ENCODE data around the gene DTNA.

DTNA gene

GRCh38 chr18:34866739-34867138 is 156.6 kb downstream of the DTNA start:
- Histone ChIP-seq H3K27me3 (ENCODE audit: low read depth) (0 out of 2 replicates have a peak, but pooled peaks cover 2% of the 10 kb centered on the region), H3K4me3 (no peak overlapping the region), H3K4me1 (no peaks in the 10 kb centered on the region), H3K9me3 (no peaks in the 10 kb centered on the region), H3K36me3 (replicated peaks) (no peaks in the 10 kb centered on the region)
- DNase-seq (ENCODE audit: low spot score in 2 of 2) = no peak
- in situ Hi-C loops (cut with MboI; ENCODE audit: low sequenced_read_pairs) = no loop called here

DNA sequence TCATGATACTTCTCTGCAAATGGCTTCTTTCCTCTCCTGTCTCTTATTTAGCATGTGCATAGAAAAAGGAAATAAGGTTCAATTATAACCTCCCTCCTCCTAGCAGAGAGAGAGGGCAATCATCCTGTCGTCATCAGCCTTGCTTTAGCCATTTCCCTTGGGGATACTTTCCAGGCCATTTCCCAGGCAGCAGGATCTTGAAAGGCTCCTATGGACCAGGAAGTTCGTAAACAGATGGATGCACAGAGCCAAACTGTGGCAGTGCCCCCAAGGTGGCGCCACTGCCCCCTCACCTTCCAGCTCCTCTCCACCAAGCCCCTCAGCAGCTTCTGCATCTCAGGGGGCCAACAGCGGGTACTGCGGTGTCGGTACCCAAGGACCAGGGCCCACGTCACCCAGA is 157.4 kb downstream of the DTNA start:
- H3K27me3 ChIP-seq (ENCODE audit: low read depth) = 0 out of 2 replicates have a peak, but pooled peaks cover 2% of the 10 kb centered on the region
- no peaks in the 10 kb centered on the region for H3K4me1 ChIP-seq
- peak in 1 of 2 experiments; percentile 40 for DNase-seq (ENCODE audit: low spot score in 2 of 2)
- H3K36me3 ChIP-seq (replicated peaks) = no peaks in the 10 kb centered on the region
- in situ Hi-C loops (cut with MboI; ENCODE audit: low sequenced_read_pairs) = no loop called here
- H3K4me3 ChIP-seq = no peak overlapping the region
- H3K9me3 ChIP-seq = no peaks in the 10 kb centered on the region

- Histone ChIP-seq H3K36me3 (replicated peaks) (no peaks in the 10 kb centered on the region), H3K27me3 (ENCODE audit: low read depth) (peaks cover 5% of the 10 kb centered on the region; the same call in 1 of the 2 replicates), H3K9me3 (no peaks in the 10 kb centered on the region), H3K4me3 (no peak overlapping the region), H3K4me1 (no peaks in the 10 kb centered on the region)
- in situ Hi-C loops (cut with MboI; ENCODE audit: low sequenced_read_pairs) = no loop called here
- no peak for DNase-seq (ENCODE audit: low spot score in 2 of 2)
These were observed 160.6 kb downstream of the DTNA start for GRCh38 chr18:34870555-34871310.

DNA sequence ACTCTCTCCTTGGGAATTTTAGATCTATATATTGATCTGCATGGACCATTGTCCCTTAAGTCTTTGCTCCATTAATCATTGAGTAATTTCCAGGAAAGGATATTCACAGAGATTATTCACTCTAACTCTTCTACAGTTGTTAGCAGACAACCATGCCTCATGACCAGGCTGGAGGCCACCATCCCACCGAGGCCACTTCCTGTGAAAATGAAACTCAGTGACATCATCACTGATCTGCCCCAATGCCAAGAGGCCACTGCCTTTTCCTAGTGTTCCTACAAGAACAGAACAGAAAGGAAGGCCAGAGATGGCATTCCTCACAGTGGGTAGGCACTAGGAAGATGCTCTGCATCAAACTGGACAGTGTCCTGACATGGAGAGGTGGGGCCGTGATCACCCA is 161.3 kb downstream of the DTNA start:
- H3K36me3 ChIP-seq (replicated peaks) = no peaks in the 10 kb centered on the region
- in situ Hi-C loops (cut with MboI; ENCODE audit: low sequenced_read_pairs) = no loop called here

DNA sequence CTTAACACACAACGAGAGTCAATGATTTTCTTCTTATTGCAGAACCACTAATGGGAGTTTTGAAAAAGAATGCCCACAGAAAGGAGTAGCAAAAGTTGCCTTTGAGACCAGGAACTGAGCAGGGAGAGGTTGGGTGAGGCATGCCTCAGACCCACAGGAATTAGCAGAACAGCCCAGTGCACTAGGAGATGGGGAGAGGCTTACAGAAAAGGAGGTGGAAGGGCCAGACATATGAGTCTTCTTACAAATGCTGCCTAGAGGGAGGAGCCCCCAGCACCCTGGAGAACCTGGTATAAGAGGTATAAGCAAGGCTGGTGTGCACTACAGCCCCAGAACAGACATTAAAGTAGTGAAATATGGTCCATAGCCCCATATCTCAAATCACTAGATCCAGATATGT is 162.0 kb downstream of the DTNA start:
- Histone ChIP-seq H3K4me1 (no peaks in the 10 kb centered on the region), H3K36me3 (replicated peaks) (no peaks in the 10 kb centered on the region), H3K27me3 (ENCODE audit: low read depth) (peaks cover 5% of the 10 kb centered on the region; the same call in 1 of the 2 replicates), H3K9me3 (no peaks in the 10 kb centered on the region), H3K4me3 (no peak overlapping the region)
- DNase-seq (ENCODE audit: low spot score in 2 of 2) = no peak
- in situ Hi-C loops (cut with MboI; ENCODE audit: low sequenced_read_pairs) = no loop called here

More for the DNA sequence above, 161.3 kb downstream of the DTNA start:
- H3K27me3 ChIP-seq (ENCODE audit: low read depth) = peaks cover 5% of the 10 kb centered on the region; the same call in 1 of the 2 replicates
- no peaks in the 10 kb centered on the region for H3K4me1 ChIP-seq
- no peak overlapping the region for H3K4me3 ChIP-seq
- no peak for DNase-seq (ENCODE audit: low spot score in 2 of 2)
- no peaks in the 10 kb centered on the region for H3K9me3 ChIP-seq

GRCh38 chr18:34873986-34874580 is 164.0 kb downstream of the DTNA start:
- DNase-seq (ENCODE audit: low spot score in 2 of 2) = no peak
- no peaks in the 10 kb centered on the region for H3K36me3 ChIP-seq (replicated peaks)
- H3K4me1 ChIP-seq = no peaks in the 10 kb centered on the region
- H3K4me3 ChIP-seq = no peak overlapping the region
- in situ Hi-C loops (cut with MboI; ENCODE audit: low sequenced_read_pairs) = no loop called here
- H3K27me3 ChIP-seq (ENCODE audit: low read depth) = peaks cover 2% of the 10 kb centered on the region; the same call in 1 of the 2 replicates
- H3K9me3 ChIP-seq = no peaks in the 10 kb centered on the region

DNA sequence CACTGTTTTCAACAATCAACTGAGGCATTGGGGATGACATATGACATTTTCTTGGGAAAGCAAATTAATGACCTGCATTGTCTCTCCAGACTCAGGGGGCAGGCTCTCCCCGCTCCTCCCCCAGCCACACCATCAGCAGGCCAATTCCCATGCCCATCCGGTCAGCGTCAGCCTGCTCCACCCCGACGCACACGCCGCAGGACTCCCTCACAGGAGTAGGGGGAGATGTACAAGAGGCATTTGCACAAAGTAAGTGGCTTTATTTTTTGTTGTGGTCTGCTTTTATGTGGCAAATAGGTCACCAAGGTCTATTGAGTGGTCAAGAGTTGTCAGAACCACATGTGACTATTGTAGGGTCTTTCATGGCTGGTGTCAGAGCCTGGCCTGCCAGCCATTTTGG is 165.1 kb downstream of the DTNA start:
- H3K4me1 ChIP-seq = no peaks in the 10 kb centered on the region
- no peaks in the 10 kb centered on the region for H3K9me3 ChIP-seq
- peaks cover 6% of the 10 kb centered on the region; the same call in 1 of the 2 replicates for H3K27me3 ChIP-seq (ENCODE audit: low read depth)
- DNase-seq (ENCODE audit: low spot score in 2 of 2) = no peak
- in situ Hi-C loops (cut with MboI; ENCODE audit: low sequenced_read_pairs) = no loop called here
- no peak overlapping the region for H3K4me3 ChIP-seq
- H3K36me3 ChIP-seq (replicated peaks) = no peaks in the 10 kb centered on the region

GRCh38 chr18:34880403-34880802 is 170.3 kb downstream of the DTNA start:
- Histone ChIP-seq H3K4me3 (no peak overlapping the region), H3K4me1 (no peaks in the 10 kb centered on the region), H3K36me3 (replicated peaks) (no peaks in the 10 kb centered on the region), H3K9me3 (no peaks in the 10 kb centered on the region), H3K27me3 (ENCODE audit: low read depth) (peaks cover 4% of the 10 kb centered on the region; the same call in 1 of the 2 replicates)
- no peak for DNase-seq (ENCODE audit: low spot score in 2 of 2)
- in situ Hi-C loops (cut with MboI; ENCODE audit: low sequenced_read_pairs) = no loop called here

- H3K36me3 ChIP-seq (replicated peaks) = no peaks in the 10 kb centered on the region
- H3K4me1 ChIP-seq = no peaks in the 10 kb centered on the region
- H3K27me3 ChIP-seq (ENCODE audit: low read depth) = peaks cover 4% of the 10 kb centered on the region; the same call in 1 of the 2 replicates
- no peaks in the 10 kb centered on the region for H3K9me3 ChIP-seq
- no peak overlapping the region for H3K4me3 ChIP-seq
- in situ Hi-C loops (cut with MboI; ENCODE audit: low sequenced_read_pairs) = no loop called here
- DNase-seq (ENCODE audit: low spot score in 2 of 2) = no peak
These were observed 171.1 kb downstream of the DTNA start for GRCh38 chr18:34880882-34881834.

DNA sequence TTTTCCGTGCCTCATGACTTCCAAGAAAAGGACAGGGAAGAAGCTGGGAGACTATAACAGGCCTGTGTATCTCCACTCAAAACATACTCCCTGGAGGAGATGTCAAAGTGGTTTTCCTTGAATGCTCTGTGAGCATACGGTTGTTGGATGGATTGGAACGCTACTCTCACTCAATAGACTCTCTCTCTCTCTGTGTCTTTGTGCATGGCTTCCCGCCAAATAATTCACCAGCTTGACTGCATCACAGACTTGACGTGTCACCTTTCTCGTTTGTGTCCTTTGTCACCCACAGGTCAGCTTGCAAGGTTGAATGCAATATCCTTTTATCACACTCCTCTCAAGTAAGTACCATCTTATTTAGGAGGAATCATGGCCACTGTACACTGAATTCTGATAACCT is 174.3 kb downstream of the DTNA start:
- Histone ChIP-seq H3K4me3 (no peak overlapping the region), H3K27me3 (ENCODE audit: low read depth) (0 out of 2 replicates have a peak, but pooled peaks cover 4% of the 10 kb centered on the region), H3K4me1 (no peaks in the 10 kb centered on the region), H3K9me3 (no peaks in the 10 kb centered on the region), H3K36me3 (replicated peaks) (no peaks in the 10 kb centered on the region)
- no peak for DNase-seq (ENCODE audit: low spot score in 2 of 2)
- in situ Hi-C loops (cut with MboI; ENCODE audit: low sequenced_read_pairs) = no loop called here

GRCh38 chr18:34886177-34886576 is 176.1 kb downstream of the DTNA start:
- no peak for DNase-seq (ENCODE audit: low spot score in 2 of 2)
- no peak overlapping the region for H3K4me3 ChIP-seq
- no peaks in the 10 kb centered on the region for H3K4me1 ChIP-seq
- in situ Hi-C loops (cut with MboI; ENCODE audit: low sequenced_read_pairs) = no loop called here
- H3K27me3 ChIP-seq (ENCODE audit: low read depth) = no peaks in the 10 kb centered on the region
- H3K36me3 ChIP-seq (replicated peaks) = no peaks in the 10 kb centered on the region
- H3K9me3 ChIP-seq = no peaks in the 10 kb centered on the region

DNA sequence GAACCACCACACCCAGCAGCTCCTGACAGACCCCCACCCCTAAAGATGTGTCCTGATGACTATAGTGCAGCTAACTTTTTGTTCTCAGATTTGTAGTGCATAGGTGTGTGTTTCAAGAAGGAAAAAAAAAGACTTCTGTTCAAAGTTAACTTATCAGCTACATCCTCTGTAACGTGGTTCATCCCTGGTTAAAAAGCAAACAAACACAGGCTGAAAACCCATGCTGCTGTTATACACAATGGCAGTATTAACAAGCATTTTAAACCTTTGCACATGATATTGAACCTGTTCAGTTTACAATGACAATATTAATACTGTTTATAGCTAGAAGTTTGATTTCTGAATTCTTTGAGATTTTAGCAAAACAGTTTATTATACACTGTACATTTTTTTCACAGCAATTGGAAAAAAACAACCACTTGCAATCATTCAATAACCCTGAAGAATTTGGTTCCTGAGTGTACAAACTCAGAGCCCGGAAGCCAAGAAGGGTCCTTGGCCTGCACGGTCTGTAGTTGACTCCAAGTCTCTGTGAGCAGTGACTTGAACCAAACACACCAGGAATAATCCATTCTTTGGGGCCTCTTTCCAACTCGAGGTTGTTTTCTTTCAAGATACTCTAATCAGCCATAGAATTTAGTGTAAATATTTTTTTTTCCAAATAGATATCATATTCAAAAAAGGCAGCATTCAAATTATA is 177.9 kb downstream of the DTNA start:
- Histone ChIP-seq H3K27me3 (ENCODE audit: low read depth) (no peaks in the 10 kb centered on the region), H3K4me3 (no peak overlapping the region), H3K4me1 (no peaks in the 10 kb centered on the region), H3K9me3 (no peaks in the 10 kb centered on the region), H3K36me3 (replicated peaks) (no peaks in the 10 kb centered on the region)
- no peak for DNase-seq (ENCODE audit: low spot score in 2 of 2)
- in situ Hi-C loops (cut with MboI; ENCODE audit: low sequenced_read_pairs) = no loop called here

DNA sequence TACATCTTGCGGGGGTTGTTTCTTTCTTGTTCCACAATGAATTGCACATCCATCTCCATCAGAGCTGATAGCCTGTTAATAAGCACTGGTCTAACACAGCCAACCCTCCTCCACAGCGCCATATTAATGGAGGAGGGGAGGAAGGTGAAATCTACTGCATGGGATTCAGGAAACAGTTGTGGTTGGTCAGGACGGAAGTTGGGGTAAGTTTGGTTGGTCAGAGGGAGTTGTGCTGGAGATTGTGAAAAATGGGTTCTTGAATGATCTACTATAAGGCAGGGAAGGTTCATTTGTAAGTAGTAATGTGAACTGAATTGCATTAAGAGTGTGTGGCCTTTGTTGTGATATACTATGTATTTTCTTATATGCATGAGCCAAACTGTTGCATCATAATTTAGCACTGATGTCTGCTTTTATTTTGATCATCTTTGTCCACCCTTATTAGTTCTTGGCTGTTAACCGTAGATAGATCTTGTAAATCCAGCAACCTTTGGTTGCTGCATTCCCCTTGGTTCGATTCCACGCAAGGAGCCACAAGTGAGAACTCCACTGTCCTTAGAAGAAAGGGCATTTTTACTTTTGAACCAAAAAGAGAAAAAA is 180.5 kb downstream of the DTNA start:
- no peaks in the 10 kb centered on the region; the same call in 1 of the 2 replicates for H3K9me3 ChIP-seq
- no peaks in the 10 kb centered on the region for H3K27me3 ChIP-seq (ENCODE audit: low read depth)
- H3K36me3 ChIP-seq (replicated peaks) = no peaks in the 10 kb centered on the region
- no peak for DNase-seq (ENCODE audit: low spot score in 2 of 2)
- in situ Hi-C loops (cut with MboI; ENCODE audit: low sequenced_read_pairs) = no loop called here
- H3K4me1 ChIP-seq = no peaks in the 10 kb centered on the region
- H3K4me3 ChIP-seq = no peak overlapping the region
